ENCODE results near the gene CCR2.

Gene CCR2

DNA sequence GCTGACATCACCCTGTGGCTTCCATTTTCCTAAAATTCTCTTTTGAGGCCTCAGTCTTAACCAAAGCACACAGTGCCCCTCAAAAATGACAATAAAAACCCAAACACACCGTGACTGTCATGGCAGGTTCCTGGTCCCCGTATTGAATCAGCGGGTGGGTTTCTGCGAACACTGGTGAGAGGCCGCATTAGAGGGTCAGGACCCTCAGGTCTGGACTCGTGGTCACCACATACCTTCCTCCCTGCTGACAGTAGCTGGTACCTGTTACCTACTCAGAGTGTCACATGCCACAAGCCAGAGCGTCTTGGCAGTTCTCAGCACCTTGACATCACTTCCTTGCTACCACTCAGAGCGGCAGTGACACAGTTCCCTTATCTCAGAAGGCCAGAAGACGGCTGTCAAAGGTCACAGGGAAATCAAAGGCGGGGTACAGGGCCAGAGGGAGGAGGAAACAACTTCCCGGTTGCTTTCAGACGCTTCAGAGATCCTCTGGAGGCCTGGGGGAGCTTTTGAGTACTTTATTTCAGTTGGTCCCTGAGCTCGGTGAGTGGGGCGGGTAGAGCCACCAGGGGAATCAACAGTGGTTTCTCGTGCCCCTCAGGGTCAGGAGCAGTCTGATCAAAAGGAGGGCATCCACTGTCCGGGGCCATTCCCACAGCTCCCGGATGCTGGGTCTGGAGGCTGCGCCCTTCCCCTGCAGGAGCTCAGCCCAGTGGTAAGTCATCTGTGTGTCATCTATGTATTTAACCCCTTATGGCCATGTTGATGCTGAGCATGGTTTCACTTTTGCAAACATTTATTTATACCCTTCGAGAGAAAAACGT lies 53.1 kb downstream of the CCR2 start, which contains the start of the genes CCR5AS and CCRL2:
Gene CCR5AS (minus strand): TSS at position 279 of the 824 bp plus-strand sequence.
Gene CCRL2 (plus strand): TSS at position 472 of the 824 bp plus-strand sequence. CDS start 821 bp downstream, outside the sequence.
- DNase-seq = no peak

DNA sequence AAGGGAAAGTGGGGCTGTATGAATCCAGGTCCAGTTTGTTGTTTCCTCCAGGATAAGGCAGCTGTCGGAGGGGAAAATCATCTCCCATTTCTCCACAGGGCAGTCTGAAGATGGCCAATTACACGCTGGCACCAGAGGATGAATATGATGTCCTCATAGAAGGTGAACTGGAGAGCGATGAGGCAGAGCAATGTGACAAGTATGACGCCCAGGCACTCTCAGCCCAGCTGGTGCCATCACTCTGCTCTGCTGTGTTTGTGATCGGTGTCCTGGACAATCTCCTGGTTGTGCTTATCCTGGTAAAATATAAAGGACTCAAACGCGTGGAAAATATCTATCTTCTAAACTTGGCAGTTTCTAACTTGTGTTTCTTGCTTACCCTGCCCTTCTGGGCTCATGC lies 54.1 kb downstream of the CCR2 start:
- no peak for DNase-seq

DNA sequence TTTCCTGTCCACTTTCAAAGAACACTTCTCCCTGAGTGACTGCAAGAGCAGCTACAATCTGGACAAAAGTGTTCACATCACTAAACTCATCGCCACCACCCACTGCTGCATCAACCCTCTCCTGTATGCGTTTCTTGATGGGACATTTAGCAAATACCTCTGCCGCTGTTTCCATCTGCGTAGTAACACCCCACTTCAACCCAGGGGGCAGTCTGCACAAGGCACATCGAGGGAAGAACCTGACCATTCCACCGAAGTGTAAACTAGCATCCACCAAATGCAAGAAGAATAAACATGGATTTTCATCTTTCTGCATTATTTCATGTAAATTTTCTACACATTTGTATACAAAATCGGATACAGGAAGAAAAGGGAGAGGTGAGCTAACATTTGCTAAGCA lies 54.9 kb downstream of the CCR2 start:
- no peak for DNase-seq

DNA sequence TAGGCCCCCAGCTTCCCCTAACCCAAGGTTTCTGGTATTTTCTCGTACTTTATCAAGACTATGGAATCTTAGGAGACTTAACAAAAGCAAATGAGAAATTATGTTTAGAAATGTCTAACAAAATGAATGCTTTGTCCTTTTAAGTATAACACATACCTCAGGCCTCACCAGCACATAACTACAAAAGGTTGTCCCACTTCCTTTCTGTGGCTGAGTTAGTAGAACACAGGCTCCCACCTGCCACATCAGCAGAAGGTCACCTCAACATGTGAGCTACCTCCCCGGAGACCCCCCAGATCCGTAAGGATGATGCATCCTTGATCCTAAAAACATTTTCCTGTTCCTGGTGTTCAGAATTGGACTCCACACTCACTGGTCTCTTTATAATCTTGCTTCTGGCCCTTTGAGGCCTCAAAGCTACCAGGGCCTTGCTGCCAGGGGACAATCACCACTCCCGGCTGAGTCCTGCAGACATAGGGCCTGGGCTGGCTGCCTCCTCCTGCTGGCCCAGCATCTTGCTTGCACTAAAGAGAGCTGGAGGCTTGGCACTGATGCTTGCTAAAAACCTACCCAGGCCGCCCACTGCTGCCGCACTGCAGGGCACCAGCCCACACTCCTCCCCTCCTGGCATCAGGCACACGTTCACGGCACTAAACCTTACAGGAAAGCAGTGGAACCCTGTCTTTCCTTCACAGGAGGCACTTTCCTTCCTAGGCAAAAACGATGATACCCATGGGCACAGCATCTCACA lies 56.0 kb downstream of the CCR2 start:
- no peak for DNase-seq
